ENCODE results near the gene AOAH. TPM values are rescaled to one million over a fixed set of nuclear protein-coding genes. Genes with fewer than 3 reads are reported as not detected.

The AOAH gene
- total and polyA plus RNA-seq, 12 donors: 3.4 to 52.0 (median 13.6) TPM

GRCh38 chr7:36570528-36571189 is 153.6 kb downstream of the AOAH start:
- Histone ChIP-seq H3K9me3 (replicated peaks in 1 of 3) (no peaks in the 10 kb centered on the region), H3K27ac (no peak overlapping the region), H3K36me3 (replicated peaks in 1 of 2) (no peaks in the 10 kb centered on the region), H3K4me1 (replicated peaks in 1 of 2) (no peaks in the 10 kb centered on the region), H3K27me3 (no peaks in the 10 kb centered on the region), H3K4me3 (no peak overlapping the region)
- intact Hi-C loops (cut with DNase I): no loop called here
- TF ChIP-seq POLR2A (IDR thresholded peaks at IDR 0.05): no peak
- TF ChIP-seq CTCF (IDR thresholded peaks at IDR 0.05): no peak
- DNase-seq: no peak
- 70 to 78% (median 72%) methylated on average over 11 of the region's 11 CpGs for WGBS, 4 donors

DNA sequence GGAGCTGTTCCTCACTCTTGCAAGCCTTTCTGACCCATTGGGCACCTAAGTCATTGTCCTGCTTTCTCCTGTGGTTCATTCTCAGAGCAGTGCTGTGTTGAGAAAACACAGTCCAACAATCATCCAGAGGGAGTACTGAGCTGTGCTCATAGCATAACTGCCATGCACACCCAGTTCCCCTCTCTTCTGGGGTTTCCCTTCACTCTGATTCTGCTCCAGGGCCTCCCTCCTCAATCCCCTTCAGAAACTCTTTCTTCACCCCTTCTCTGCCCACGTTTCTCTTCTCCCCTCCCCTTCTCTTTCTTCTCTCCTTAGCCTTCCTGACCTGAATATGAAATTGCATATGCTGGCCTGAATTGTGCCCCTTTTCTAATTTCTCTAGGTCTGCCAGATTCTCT is 155.8 kb downstream of the AOAH start:
- no peak for DNase-seq
- Histone ChIP-seq H3K9me3 (replicated peaks in 1 of 3) (no peaks in the 10 kb centered on the region), H3K27me3 (no peaks in the 10 kb centered on the region), H3K36me3 (replicated peaks in 1 of 2) (no peaks in the 10 kb centered on the region), H3K4me3 (no peak overlapping the region), H3K27ac (no peak overlapping the region), H3K4me1 (replicated peaks in 1 of 2) (peaks cover 8 to 12% of the 10 kb centered on the region in 2 donors)
- 30 to 51% (median 39%) methylated on average over 1 of the region's 1 CpG for WGBS, 4 donors
- intact Hi-C loops (cut with DNase I): no loop called here
- no peak for TF ChIP-seq CTCF (IDR thresholded peaks at IDR 0.05)

- Histone ChIP-seq H3K9me3 (replicated peaks in 1 of 3) (no peaks in the 10 kb centered on the region), H3K4me1 (replicated peaks in 1 of 2) (peaks cover 8 to 14% of the 10 kb centered on the region in 2 donors), H3K36me3 (replicated peaks in 1 of 2) (no peaks in the 10 kb centered on the region), H3K27me3 (no peaks in the 10 kb centered on the region), H3K4me3 (no peak overlapping the region), H3K27ac (no peak overlapping the region)
- TF ChIP-seq POLR2A (IDR thresholded peaks at IDR 0.05) (no peak), CTCF (IDR thresholded peaks at IDR 0.05) (no peak)
- intact Hi-C loops (cut with DNase I): no loop called here
- DNase-seq: no peak
- WGBS, 4 donors: 86 to 91% (median 89%) methylated on average over 7 of the region's 7 CpGs
These were observed 156.4 kb downstream of the AOAH start for GRCh38 chr7:36567699-36568451.

DNA sequence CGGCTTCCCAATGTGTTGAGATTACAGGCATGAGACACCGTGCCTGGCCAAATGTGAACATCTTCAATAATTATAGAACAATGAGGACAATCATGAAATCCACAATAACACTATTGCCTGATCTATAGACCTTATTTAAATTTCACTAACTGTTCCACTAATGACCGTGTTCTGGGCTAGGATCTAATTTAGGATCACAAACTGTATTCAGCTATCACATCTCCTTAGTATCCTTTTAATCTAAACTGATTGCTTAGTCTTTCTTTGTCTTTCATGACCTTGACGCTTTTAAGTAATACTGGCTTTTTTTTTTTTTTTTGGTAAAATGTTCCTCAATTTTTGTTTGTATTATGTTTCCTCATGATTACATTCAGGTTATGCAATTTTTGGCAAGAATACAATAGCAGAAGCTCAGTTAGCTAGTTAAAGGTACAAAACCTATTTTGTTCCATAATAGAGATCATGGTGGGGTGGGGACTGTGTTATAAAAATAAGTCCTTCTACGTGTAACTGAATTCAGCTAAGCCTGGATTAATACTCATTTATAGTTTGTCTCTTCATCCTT is 158.4 kb downstream of the AOAH start:
- Histone ChIP-seq H3K27me3 (no peaks in the 10 kb centered on the region), H3K27ac (no peak overlapping the region), H3K4me1 (replicated peaks in 1 of 2) (peaks cover 8 to 14% of the 10 kb centered on the region in 2 donors), H3K4me3 (no peak overlapping the region), H3K9me3 (replicated peaks in 1 of 3) (no peaks in the 10 kb centered on the region), H3K36me3 (replicated peaks in 1 of 2) (no peaks in the 10 kb centered on the region)
- no peak for TF ChIP-seq POLR2A (IDR thresholded peaks at IDR 0.05)
- no peak for TF ChIP-seq CTCF (IDR thresholded peaks at IDR 0.05)
- DNase-seq: no peak
- intact Hi-C loops (cut with DNase I): no loop called here
- 63 to 68% (median 68%) methylated on average over 5 of the region's 5 CpGs for WGBS, 4 donors

Measured in adrenal gland (tissue), 12 donors.